ENCODE results near the gene ARHGEF2. TPM values are rescaled to one million over a fixed set of nuclear protein-coding genes. Genes with fewer than 3 reads are reported as not detected.

ARHGEF2 gene
- total RNA-seq, 1 donor from 2014 or later: 61.2 TPM

Small RNA genes within 50 kb of the gene (microRNA-seq; reads per million reads assigned to microRNA genes)
- not detected for gene MIR6738 (ENCODE audit: borderline number of aligned reads)

Other genes starting within 250 kb of the ARHGEF2 start
- gene GON4L, start 121.3 kb downstream of the ARHGEF2 start, total RNA-seq: 20.3 TPM
- gene SYT11, start 119.0 kb downstream of the ARHGEF2 start, total RNA-seq: 6.6 TPM
- gene RIT1, start 67.2 kb downstream of the ARHGEF2 start, total RNA-seq: 18.7 TPM
- gene KHDC4, start 44.1 kb downstream of the ARHGEF2 start, total RNA-seq: 22.6 TPM
- not detected for gene RXFP4, start 36.9 kb downstream of the ARHGEF2 start, total RNA-seq
- gene SSR2, start 42.4 kb upstream of the ARHGEF2 start, total RNA-seq: 75.8 TPM
- gene UBQLN4, start 75.3 kb upstream of the ARHGEF2 start, total RNA-seq: 33.9 TPM
- 65.6 TPM for gene LAMTOR2, start 76.2 kb upstream of the ARHGEF2 start, total RNA-seq
- gene RAB25, start 82.6 kb upstream of the ARHGEF2 start, total RNA-seq: not detected
- gene MEX3A, start 103.9 kb upstream of the ARHGEF2 start, total RNA-seq: 0.17 TPM
- gene LMNA, start 136.2 kb upstream of the ARHGEF2 start, total RNA-seq: 252 TPM
- 0.69 TPM for gene SEMA4A, start 175.0 kb upstream of the ARHGEF2 start, total RNA-seq
- gene SLC25A44, start 215.6 kb upstream of the ARHGEF2 start, total RNA-seq: 15.3 TPM
- 65.1 TPM for gene PMF1, start 234.5 kb upstream of the ARHGEF2 start, total RNA-seq

Data from left ventricle myocardium superior (tissue), 1 donor.